ENCODE results near the gene VPS39.

GRCh38 chr15:42149493-42150218, 58.4 kb downstream of the VPS39 start:
- TF ChIP-seq CTCF (IDR thresholded peaks at IDR 0.05) (no peak), POLR2A (IDR thresholded peaks at IDR 0.05) (no peak)

Measured in testis (tissue), 2 donors.